NCI-H1694 treated with DMSO at 0.1 percent for 48 hours (cell line): ENCODE data around the gene COL18A1.

Experiments
- DNase-seq: peaks from one replicate; lab custom pipeline; 2025; lab: John Stamatoyannopoulos, UW

COL18A1 gene

GRCh38 chr21:45507888-45508508, 103.0 kb downstream of the COL18A1 start:
- DNase-seq: no peak

- no peak for DNase-seq
Observed at GRCh38 chr21:45508607-45509565, 103.9 kb downstream of the COL18A1 start.

- DNase-seq: no peak
Observed at GRCh38 chr21:45509566-45510465, 104.9 kb downstream of the COL18A1 start.

- DNase-seq: no peak
Observed at GRCh38 chr21:45510466-45510955, 105.5 kb downstream of the COL18A1 start.

- no peak for DNase-seq
Observed at GRCh38 chr21:45511007-45511406, 106.0 kb downstream of the COL18A1 start.

- no peak for DNase-seq
Observed at GRCh38 chr21:45511661-45512431, 106.9 kb downstream of the COL18A1 start.

- DNase-seq: no peak
Observed at GRCh38 chr21:45512626-45513002, 107.6 kb downstream of the COL18A1 start.

GRCh38 chr21:45513003-45513717, 108.2 kb downstream of the COL18A1 start:
- no peak for DNase-seq

GRCh38 chr21:45513741-45514310, 108.9 kb downstream of the COL18A1 start:
- DNase-seq: no peak

- DNase-seq: no peak
Observed at GRCh38 chr21:45514311-45515021, 109.5 kb downstream of the COL18A1 start.

GRCh38 chr21:45515241-45516061, 110.5 kb downstream of the COL18A1 start:
- DNase-seq: no peak

GRCh38 chr21:45516071-45516670, 111.2 kb downstream of the COL18A1 start:
- no peak for DNase-seq

- no peak for DNase-seq
Observed at GRCh38 chr21:45516671-45517151, 111.7 kb downstream of the COL18A1 start.

- no peak for DNase-seq
Observed at GRCh38 chr21:45517249-45518065, 112.5 kb downstream of the COL18A1 start.

GRCh38 chr21:45518742-45519141, 113.8 kb downstream of the COL18A1 start:
- DNase-seq: no peak

- no peak for DNase-seq
Observed at GRCh38 chr21:45519182-45519581, 114.2 kb downstream of the COL18A1 start.

GRCh38 chr21:45521241-45521640, 116.3 kb downstream of the COL18A1 start:
- DNase-seq: no peak
